ENCODE results near the gene PFKL. TPM values are rescaled to one million over a fixed set of nuclear protein-coding genes. Genes with fewer than 3 reads are reported as not detected.

Gene PFKL
- total and polyA plus RNA-seq, 2 of the 8 experiments (the other 6 are each of a cell fraction or from before 2014, with no cell fraction given), result 80.2 to 82.3 TPM

- TF ChIP-seq E2F6 (IDR thresholded peaks at IDR 0.05) (no peak), RFX5 (IDR thresholded peaks at IDR 0.05; ENCODE audit: borderline replicate concordance, low read depth, low read length) (no peak), CEBPB (IDR thresholded peaks at IDR 0.05; ENCODE audit: low read depth, low read length) (no peak), ASH2L (IDR thresholded peaks at IDR 0.05; ENCODE audit: low read length) (no peak), NANOG (IDR thresholded peaks at IDR 0.05; ENCODE audit: insufficient read depth, low read depth, low read length, poor library complexity, severe bottlenecking) (no peak)
Observed at GRCh38 chr21:44320847-44321246, 21.0 kb downstream of the PFKL start (continued).

Data from H1 (cell line).